NB4 (cell line): ENCODE data around the gene TMEM123.

ENCODE experiments used
- TF ChIP-seq, protein P1 (sequence below): IDR thresholded peaks from one replicate; pipeline ENCODE4 v1.5.1; 2012; ENCODE audit warnings: low read depth, low read length
- TF ChIP-seq, protein P2 (sequence below): IDR thresholded peaks from 2 replicates; pipeline ENCODE4 v1.6.1; 2011; ENCODE audit warnings: low read depth, low read length

DNA sequence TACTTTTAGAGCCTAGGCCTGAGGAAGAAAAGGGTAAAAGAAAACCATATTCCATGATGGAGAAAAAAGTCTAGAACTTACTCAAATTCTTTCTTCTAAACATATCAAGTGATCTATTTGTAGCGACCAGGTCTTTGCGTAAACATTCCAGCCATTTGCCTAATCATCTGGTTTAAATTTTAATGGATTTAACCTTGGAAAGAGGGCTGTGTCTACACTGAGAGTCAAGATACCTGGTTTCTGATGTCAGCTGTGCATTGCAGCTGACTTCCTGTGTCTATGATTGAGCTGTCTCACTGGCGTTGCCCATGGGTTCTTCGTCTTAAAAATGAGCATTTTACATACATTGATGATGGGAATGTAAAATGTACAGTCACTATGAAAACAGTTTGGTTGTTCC lies 10.0 kb upstream of the TMEM123 start:
- TF ChIP-seq, protein P1, sequence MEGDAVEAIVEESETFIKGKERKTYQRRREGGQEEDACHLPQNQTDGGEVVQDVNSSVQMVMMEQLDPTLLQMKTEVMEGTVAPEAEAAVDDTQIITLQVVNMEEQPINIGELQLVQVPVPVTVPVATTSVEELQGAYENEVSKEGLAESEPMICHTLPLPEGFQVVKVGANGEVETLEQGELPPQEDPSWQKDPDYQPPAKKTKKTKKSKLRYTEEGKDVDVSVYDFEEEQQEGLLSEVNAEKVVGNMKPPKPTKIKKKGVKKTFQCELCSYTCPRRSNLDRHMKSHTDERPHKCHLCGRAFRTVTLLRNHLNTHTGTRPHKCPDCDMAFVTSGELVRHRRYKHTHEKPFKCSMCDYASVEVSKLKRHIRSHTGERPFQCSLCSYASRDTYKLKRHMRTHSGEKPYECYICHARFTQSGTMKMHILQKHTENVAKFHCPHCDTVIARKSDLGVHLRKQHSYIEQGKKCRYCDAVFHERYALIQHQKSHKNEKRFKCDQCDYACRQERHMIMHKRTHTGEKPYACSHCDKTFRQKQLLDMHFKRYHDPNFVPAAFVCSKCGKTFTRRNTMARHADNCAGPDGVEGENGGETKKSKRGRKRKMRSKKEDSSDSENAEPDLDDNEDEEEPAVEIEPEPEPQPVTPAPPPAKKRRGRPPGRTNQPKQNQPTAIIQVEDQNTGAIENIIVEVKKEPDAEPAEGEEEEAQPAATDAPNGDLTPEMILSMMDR, result no peak
- TF ChIP-seq, protein P2, sequence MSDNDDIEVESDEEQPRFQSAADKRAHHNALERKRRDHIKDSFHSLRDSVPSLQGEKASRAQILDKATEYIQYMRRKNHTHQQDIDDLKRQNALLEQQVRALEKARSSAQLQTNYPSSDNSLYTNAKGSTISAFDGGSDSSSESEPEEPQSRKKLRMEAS, result no peak
